GM12878 (cell line): Measurements from ENCODE around the gene PPIP5K1. TPM values are rescaled to one million over a fixed set of nuclear protein-coding genes. Genes with fewer than 3 reads are reported as not detected.

ENCODE experiments used
- ATAC-seq: fragments of 200-7000 bp; cut with Tn5 transposase; 3 replicates; pipeline ENCODE4 v1.9.1; 2020; ENCODE audit warnings: mild to moderate bottlenecking, moderate library complexity
- BruUV-seq: library from RNA; stranded (reverse); fragments of 400-500 nt; replicated peaks from 2 replicates; lab custom pipeline; 2021; lab: Mats Ljungman, UMichigan
- CTCF ChIA-PET: fragments of 300-600 bp; sonication (Branson Sonifier 250); formaldehyde crosslinking; extraction: SDS; loops from one replicate; lab custom pipeline; 2021; ENCODE audit warnings: inconsistent platforms; lab: Yijun Ruan, JAX
- POLR2A ChIA-PET: fragments of 350-600 bp; formaldehyde crosslinking; extraction: SDS; loops from one replicate; lab custom pipeline; 2021; ENCODE audit warnings: inconsistent platforms; lab: Charles Lee
- RAD21 ChIA-PET: fragments of 300-600 bp; sonication (Branson Sonifier 250); formaldehyde crosslinking; loops from one replicate; lab custom pipeline; 2023; ENCODE audit warnings: antibody characterized with exemption; ENCODE audit not compliant: unreplicated experiment; lab: Charles Lee
- SMC1A ChIA-PET: fragments of 300-600 bp; sonication (Branson Sonifier 250); formaldehyde crosslinking; loops from one replicate; lab custom pipeline; 2023; ENCODE audit not compliant: unreplicated experiment, uncharacterized antibody; lab: Charles Lee
- DNase-seq: peaks from one replicate; pipeline ENCODE4 v3.0.0-alpha.2; 2011; ENCODE audit warnings: low read depth, low spot score
- FAIRE-seq: peaks from 3 replicates; lab custom pipeline; 2011; peaks lifted over from hg19 to GRCh38; lab: Jason Lieb, UNC
- H2AFZ ChIP-seq: 2 replicates; pipeline ENCODE4 v1.6.0; 2011; ENCODE audit warnings: low read depth, low read length, control low read depth; ENCODE audit not compliant: control insufficient read depth
- H3K27ac ChIP-seq: 2 replicates; pipeline ENCODE4 v1.5.1; 2011; ENCODE audit warnings: control low read depth; ENCODE audit not compliant: control insufficient read depth, insufficient read depth
- H3K27me3 ChIP-seq, 2 experiments: replicated peaks in 1 of 2; 2 replicates each; pipeline versions ENCODE4 v1.6.0 to v1.6.1; 2011; ENCODE audit warnings: low read length in 1 of 2; ENCODE audit not compliant: control insufficient read depth in 2 of 2, insufficient read depth in 2 of 2
- H3K36me3 ChIP-seq, 2 experiments: 2 replicates each; pipeline ENCODE4 v1.5.1; 2011; ENCODE audit warnings: low read length in 1 of 2; ENCODE audit not compliant: control insufficient read depth in 2 of 2, insufficient read depth in 2 of 2
- H3K4me1 ChIP-seq: 2 replicates; pipeline ENCODE4 v1.6.1; 2011; ENCODE audit warnings: mild to moderate bottlenecking, low read length, moderate library complexity, mixed read lengths; ENCODE audit not compliant: control insufficient read depth, insufficient read depth
- H3K4me2 ChIP-seq: 2 replicates; pipeline ENCODE4 v1.6.0; 2011; ENCODE audit warnings: control low read depth; ENCODE audit not compliant: control insufficient read depth, insufficient read depth
- H3K4me3 ChIP-seq: fragments of 200-600 bp; sonication (generic); 2 replicates; pipeline ENCODE4 v1.5.1; 2016
- H3K79me2 ChIP-seq: 2 replicates; pipeline ENCODE4 v1.6.0; 2011; ENCODE audit warnings: low read length; ENCODE audit not compliant: control insufficient read depth, insufficient read depth
- H3K9ac ChIP-seq: 2 replicates; pipeline ENCODE4 v1.8.0; 2011; ENCODE audit warnings: low read length, control low read depth, mixed read lengths; ENCODE audit not compliant: control insufficient read depth, insufficient read depth
- H3K9me3 ChIP-seq: replicated peaks from 3 replicates; pipeline ENCODE4 v1.5.1; 2011; ENCODE audit warnings: mild to moderate bottlenecking, low read length; ENCODE audit not compliant: control insufficient read depth, insufficient read depth
- H4K20me1 ChIP-seq: 2 replicates; pipeline ENCODE4 v1.6.0; 2011; ENCODE audit not compliant: control insufficient read depth, insufficient read depth
- BCL11A ChIP-seq: IDR thresholded peaks from 2 replicates; pipeline ENCODE4 v1.6.1; 2011; ENCODE audit warnings: low read depth, low read length
- CEBPB ChIP-seq, 2 experiments: fragments of 150-350 bp in 1 of 2; IDR thresholded peaks; 2 replicates each; pipeline ENCODE4 v1.6.1; 2012 to 2014; ENCODE audit warnings: low read depth in 2 of 2, low read length in 2 of 2, borderline replicate concordance in 1 of 2, inconsistent platforms in 1 of 2
- CREM ChIP-seq: IDR thresholded peaks from 2 replicates; pipeline ENCODE4 v1.6.1; 2014; ENCODE audit warnings: antibody characterized with exemption, low read depth
- ETV6 ChIP-seq, 2 experiments: fragments of 450-650 bp in 1 of 2; IDR thresholded peaks in 1 of 2; conservative IDR thresholded peaks in 1 of 2; 2 replicates each; pipeline ENCODE4 v1.6.1; 2014; ENCODE audit warnings: antibody characterized with exemption in 1 of 2, borderline replicate concordance in 1 of 2, low read depth in 1 of 2, mild to moderate bottlenecking in 1 of 2, moderate library complexity in 1 of 2
- MEF2B ChIP-seq: fragments of 450-650 bp; IDR thresholded peaks from 2 replicates; pipeline ENCODE4 v1.6.1; 2018; ENCODE audit warnings: mild to moderate bottlenecking, moderate library complexity; ENCODE audit not compliant: partially characterized antibody, poor library complexity, severe bottlenecking
- MTA3 ChIP-seq: IDR thresholded peaks from 2 replicates; pipeline ENCODE4 v1.6.1; 2012; ENCODE audit warnings: low read length, inconsistent platforms, borderline replicate concordance
- MYC ChIP-seq: IDR thresholded peaks from 2 replicates; pipeline ENCODE4 v1.6.1; 2011; ENCODE audit warnings: mild to moderate bottlenecking, low read length, moderate library complexity, inconsistent platforms; ENCODE audit not compliant: insufficient read depth, insufficient replicate concordance, insufficient read length, severe bottlenecking
- NFXL1 ChIP-seq: fragments of 450-650 bp; IDR thresholded peaks from 2 replicates; pipeline ENCODE4 v1.6.1; 2017; ENCODE audit warnings: antibody characterized with exemption, mild to moderate bottlenecking, borderline replicate concordance
- NFYA ChIP-seq: IDR thresholded peaks from 2 replicates; pipeline ENCODE4 v1.6.1; 2011; ENCODE audit warnings: low read depth, mild to moderate bottlenecking, low read length, improper control_type of control experiment, borderline replicate concordance
- PRDM15 ChIP-seq: fragments of 450-650 bp; formaldehyde crosslinking; IDR thresholded peaks from 2 replicates; pipeline ENCODE4 v1.4.0; 2020; ENCODE audit warnings: mild to moderate bottlenecking, moderate library complexity
- RAD21 ChIP-seq: IDR thresholded peaks from 2 replicates; pipeline ENCODE4 v1.6.1; 2011; ENCODE audit warnings: mild to moderate bottlenecking, low read depth, low read length, moderate library complexity; ENCODE audit not compliant: insufficient read depth
- RELA ChIP-seq: fragments of 450-650 bp; IDR thresholded peaks from 2 replicates; pipeline ENCODE4 v1.8.0; 2014; ENCODE audit warnings: borderline replicate concordance; ENCODE audit not compliant: partially characterized antibody
- SMARCA5 ChIP-seq: fragments of 450-650 bp; IDR thresholded peaks from 2 replicates; pipeline ENCODE4 v1.6.1; 2017; ENCODE audit warnings: mild to moderate bottlenecking
- SUPT20H ChIP-seq: IDR thresholded peaks from 2 replicates; pipeline ENCODE4 v1.6.1; 2011; ENCODE audit warnings: low read depth, mild to moderate bottlenecking, low read length, moderate library complexity, borderline replicate concordance; ENCODE audit not compliant: control insufficient read depth
- ZNF687 ChIP-seq: fragments of 450-650 bp; IDR thresholded peaks from 2 replicates; pipeline ENCODE4 v1.6.1; 2017; ENCODE audit warnings: mild to moderate bottlenecking, moderate library complexity
- WGBS: methylation state at CpG from one replicate; pipeline ENCODE4 v1.1.6; 2016; ENCODE audit warnings: low lambda C conversion rate; ENCODE audit not compliant: insufficient replicate concordance, insufficient coverage; ENCODE audit errors: missing lambda C conversion rate; 5-methylcytosine and 5-hydroxymethylcytosine counted together
- in situ Hi-C: fragments of 300-500 bp; cut with MboI; formaldehyde crosslinking; loops from 9 replicates; pipeline ENCODE4 v1.14.3; 2018; ENCODE audit warnings: mixed read lengths
- intact Hi-C: fragments of 100-400 bp; cut with micrococcal nuclease; formaldehyde crosslinking; loops from one replicate; pipeline ENCODE4 v1.14.2; 2022; ENCODE audit not compliant: unreplicated experiment
- polyA plus RNA-seq, 11 experiments: library from polyadenylated mRNA; depleted of rRNA in 4 of 11; unstranded in 6 of 11; stranded (reverse) in 5 of 11; fragments of >200 nt; fragmentation: Nextera tagmentation in 4 of 11; fragmentation: Illumina TruSeq in 1 of 11; extraction: Ambion mirVana in 4 of 11; extraction: Trizol in 1 of 11; gene quantifications; 1 replicate in 1 of 11; 2 replicates in 10 of 11; pipeline versions ENCODE4 v1.2.1 to v1.2.3, GENCODE V29; 2011 to 2016; ENCODE audit warnings: inconsistent platforms in 2 of 11, missing spikeins in 2 of 11, low read depth in 1 of 11
- total RNA-seq, 4 experiments: library from RNA; depleted of rRNA in 3 of 4; stranded (reverse); fragments of >200 nt in 3 of 4; fragmentation: Illumina TruSeq in 1 of 4; extraction: Trizol in 1 of 4; gene quantifications; 2 replicates each; pipeline versions ENCODE4 v1.2.1 to v1.2.3, GENCODE V29; 2013 to 2021

The PPIP5K1 gene
- total and polyA plus RNA-seq, 10 of the 15 experiments (the other 5 are each of a cell fraction or from before 2014, with no cell fraction given): 2.5 to 54.4 (median 19.4) TPM

- Histone ChIP-seq H3K9me3 (no peaks in the 10 kb centered on the region), H3K4me2 (no peak overlapping the region), H3K9ac (no peak overlapping the region), H3K27ac (no peak overlapping the region)
- ChIA-PET SMC1A (no interaction called here), CTCF (interaction anchor here (8.3 kb wide), 1 partner anchor 24 kb away, joined by 88 read pairs; the partner anchor contains the start of gene TP53BP1)
- TF ChIP-seq RAD21 (no peak), CREM (no peak), BCL11A (no peak), NFYA (no peak), CEBPB (IDR thresholded peaks at IDR 0.05; ENCODE audit: borderline replicate concordance in 1 of 2, low read depth in 2 of 2, low read length in 2 of 2) (no peak), MYC (no peak), MEF2B (no peak), NFXL1 (no peak), SUPT20H (no peak), PRDM15 (CRISPR knock-in tag) (no peak), ZNF687 (no peak), ETV6 (conservative IDR thresholded peaks at IDR 0.05 in 1 of 2, IDR thresholded peaks at IDR 0.05 in 1 of 2; ENCODE audit: borderline replicate concordance in 1 of 2, low read depth in 1 of 2) (no peak), SMARCA5 (no peak), MTA3 (no peak), RELA (no peak)
- TF ChIP-seq, all 136 proteins: peak for 0
- BruUV-seq: no TSS peak
- in situ Hi-C loops: no loop called here
- FAIRE-seq: no peak
- RAD21 ChIA-PET: no interaction called here
- WGBS: 21% methylated on average over 4 of the region's 4 CpGs
- Histone ChIP-seq H3K79me2 (no peaks in the 10 kb centered on the region), H4K20me1 (no peaks in the 10 kb centered on the region), H3K4me3 (no peak overlapping the region), H3K4me1 (no peaks in the 10 kb centered on the region), H2AFZ (no peak overlapping the region), H3K27me3 (peaks cover 10 to 15% of the 10 kb centered on the region in 2 experiments; a peak in 3 of 4 replicates), H3K36me3 (no peaks in the 10 kb centered on the region)
- no peak for DNase-seq
- no peak for ATAC-seq
- intact Hi-C loops: no loop called here
- POLR2A ChIA-PET: no interaction called here
Observed at GRCh38 chr15:43516801-43517353, 73.1 kb downstream of the PPIP5K1 start.
